Measurements from ENCODE around the gene NAA25. TPM values are rescaled to one million over a fixed set of nuclear protein-coding genes. Genes with fewer than 3 reads are reported as not detected.
"Not testable (repeated sequence)": the region's sequence is repeated elsewhere in the genome, so short reads cannot be mapped to it uniquely, and the experiment has no call there.

The NAA25 gene
- total and polyA plus RNA-seq, 12 donors: 7.2 to 32.6 (median 21.2) TPM

GRCh38 chr12:112063273-112063672 lies 45.3 kb downstream of the NAA25 start:
- TF ChIP-seq, protein P1, sequence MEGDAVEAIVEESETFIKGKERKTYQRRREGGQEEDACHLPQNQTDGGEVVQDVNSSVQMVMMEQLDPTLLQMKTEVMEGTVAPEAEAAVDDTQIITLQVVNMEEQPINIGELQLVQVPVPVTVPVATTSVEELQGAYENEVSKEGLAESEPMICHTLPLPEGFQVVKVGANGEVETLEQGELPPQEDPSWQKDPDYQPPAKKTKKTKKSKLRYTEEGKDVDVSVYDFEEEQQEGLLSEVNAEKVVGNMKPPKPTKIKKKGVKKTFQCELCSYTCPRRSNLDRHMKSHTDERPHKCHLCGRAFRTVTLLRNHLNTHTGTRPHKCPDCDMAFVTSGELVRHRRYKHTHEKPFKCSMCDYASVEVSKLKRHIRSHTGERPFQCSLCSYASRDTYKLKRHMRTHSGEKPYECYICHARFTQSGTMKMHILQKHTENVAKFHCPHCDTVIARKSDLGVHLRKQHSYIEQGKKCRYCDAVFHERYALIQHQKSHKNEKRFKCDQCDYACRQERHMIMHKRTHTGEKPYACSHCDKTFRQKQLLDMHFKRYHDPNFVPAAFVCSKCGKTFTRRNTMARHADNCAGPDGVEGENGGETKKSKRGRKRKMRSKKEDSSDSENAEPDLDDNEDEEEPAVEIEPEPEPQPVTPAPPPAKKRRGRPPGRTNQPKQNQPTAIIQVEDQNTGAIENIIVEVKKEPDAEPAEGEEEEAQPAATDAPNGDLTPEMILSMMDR (IDR thresholded peaks at IDR 0.05): no peak
- TF ChIP-seq POLR2A (IDR thresholded peaks at IDR 0.05): no peak
- no peaks in the 10 kb centered on the region for H3K27me3 ChIP-seq
- H3K4me3 ChIP-seq: no peak overlapping the region
- no peak overlapping the region for H3K27ac ChIP-seq
- no peaks in the 10 kb centered on the region for H3K4me1 ChIP-seq (replicated peaks in 1 of 2)
- no peaks in the 10 kb centered on the region for H3K9me3 ChIP-seq (replicated peaks in 1 of 3)
- 94 to 100% (median 97%) methylated on average over 2 of the region's 2 CpGs for WGBS, 4 donors
- intact Hi-C loops (cut with DNase I): no loop called here
- no peak for DNase-seq
- peaks cover 0 to 94% of the 10 kb centered on the region in 2 donors for H3K36me3 ChIP-seq (replicated peaks in 1 of 2)

GRCh38 chr12:112061137-112061536 lies 47.4 kb downstream of the NAA25 start:
- intact Hi-C loops (cut with DNase I): no loop called here
- Histone ChIP-seq H3K4me1 (replicated peaks in 1 of 2) (no peaks in the 10 kb centered on the region), H3K27ac (no peak overlapping the region), H3K27me3 (no peaks in the 10 kb centered on the region), H3K9me3 (replicated peaks in 1 of 3) (no peaks in the 10 kb centered on the region), H3K36me3 (replicated peaks in 1 of 2) (peaks cover 0 to 91% of the 10 kb centered on the region in 2 donors), H3K4me3 (no peak overlapping the region)
- TF ChIP-seq POLR2A (IDR thresholded peaks at IDR 0.05): no peak
- TF ChIP-seq, protein P1 (IDR thresholded peaks at IDR 0.05): no peak
- WGBS, 4 donors: 91 to 95% (median 95%) methylated on average over 2 of the region's 2 CpGs
- no peak for DNase-seq

GRCh38 chr12:112049351-112049750 lies 59.2 kb downstream of the NAA25 start:
- WGBS, 4 donors: 95 to 96% (median 95%) methylated on average over 13 of the region's 13 CpGs
- no peak for DNase-seq
- Histone ChIP-seq H3K4me3 (no peak overlapping the region), H3K27ac (no peak overlapping the region), H3K36me3 (replicated peaks in 1 of 2) (peaks cover 0 to 65% of the 10 kb centered on the region in 2 donors), H3K9me3 (replicated peaks in 1 of 3) (no peaks in the 10 kb centered on the region), H3K4me1 (replicated peaks in 1 of 2) (no peaks in the 10 kb centered on the region), H3K27me3 (no peaks in the 10 kb centered on the region)
- intact Hi-C loops (cut with DNase I): no loop called here
- no peak for TF ChIP-seq POLR2A (IDR thresholded peaks at IDR 0.05)
- TF ChIP-seq, protein P1 (IDR thresholded peaks at IDR 0.05): no peak

- Histone ChIP-seq H3K27me3 (no peaks in the 10 kb centered on the region), H3K4me1 (replicated peaks in 1 of 2) (peaks cover 0 to 8% of the 10 kb centered on the region in 2 donors), H3K36me3 (replicated peaks in 1 of 2) (peaks cover 0 to 73% of the 10 kb centered on the region in 2 donors), H3K9me3 (replicated peaks in 1 of 3) (no peaks in the 10 kb centered on the region), H3K27ac (no peak overlapping the region), H3K4me3 (no peak overlapping the region)
- no peak for DNase-seq
- 79 to 82% (median 79%) methylated on average over 4 of the region's 4 CpGs for WGBS, 4 donors
- TF ChIP-seq POLR2A (IDR thresholded peaks at IDR 0.05): no peak
- TF ChIP-seq, protein P1 (IDR thresholded peaks at IDR 0.05): no peak
- intact Hi-C loops (cut with DNase I): no loop called here
Observed at GRCh38 chr12:112046003-112046402, 62.6 kb downstream of the NAA25 start.

DNA sequence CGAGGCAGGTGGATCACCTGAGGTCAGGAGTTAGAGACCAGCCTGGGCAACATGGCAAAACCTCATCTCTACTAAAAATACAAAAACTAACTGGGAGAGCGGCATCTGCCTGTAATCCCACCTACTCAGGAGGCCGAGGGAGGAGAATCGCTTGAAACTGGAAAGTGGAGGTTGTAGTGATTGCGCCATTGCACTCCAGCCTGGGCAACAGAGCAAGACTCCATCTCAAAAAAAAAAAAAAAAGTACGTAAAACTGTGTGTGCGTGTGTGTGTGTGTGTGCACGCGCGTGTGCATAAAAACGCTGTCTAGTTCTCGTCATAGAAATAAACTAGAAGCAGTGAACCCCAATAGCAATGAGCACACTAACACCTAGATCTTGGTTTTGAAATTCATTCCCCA lies 72.0 kb downstream of the NAA25 start:
- H3K36me3 ChIP-seq (replicated peaks in 1 of 2): peaks cover 0 to 75% of the 10 kb centered on the region in 2 donors

More for the DNA sequence above, 72.0 kb downstream of the NAA25 start:
- H3K27ac ChIP-seq; intact Hi-C loops (cut with DNase I); H3K27me3 ChIP-seq; DNase-seq; H3K9me3 ChIP-seq (replicated peaks in 1 of 3); H3K4me1 ChIP-seq (replicated peaks in 1 of 2); H3K4me3 ChIP-seq: not testable (repeated sequence)
- WGBS, 4 donors: 93 to 95% (median 93%) methylated on average over 12 of the region's 12 CpGs
